HepG2 (cell line): ENCODE measurements around the gene FMOD. TPM values are rescaled to one million over a fixed set of nuclear protein-coding genes. Genes with fewer than 3 reads are reported as not detected.

Source experiments
- ATAC-seq: fragments of 200-7000 bp; cut with Tn5 transposase; 3 replicates; pipeline ENCODE4 v1.9.1; 2020; ENCODE audit warnings: mild to moderate bottlenecking, moderate library complexity
- BruUV-seq: library from RNA; stranded (reverse); fragments of 400-500 nt; replicated peaks from 2 replicates; lab custom pipeline; 2021; lab: Mats Ljungman, UMichigan
- CTCF ChIA-PET: fragments of 300-600 bp; formaldehyde crosslinking; extraction: SDS; loops from one replicate; lab custom pipeline; 2021; ENCODE audit warnings: low total read pairs, inconsistent platforms, low intra/inter-chr PET ratio; lab: Yijun Ruan, JAX
- POLR2A ChIA-PET: fragments of 350-600 bp; sonication (Branson Sonifier 250); formaldehyde crosslinking; loops from one replicate; lab custom pipeline; 2020; ENCODE audit warnings: antibody characterized with exemption, inconsistent platforms; lab: Yijun Ruan, JAX
- DNase-seq: peaks from one replicate; pipeline ENCODE4 v3.0.0-alpha.2; 2015; ENCODE audit warnings: low spot score
- FAIRE-seq: peaks from 3 replicates; lab custom pipeline; 2011; peaks lifted over from hg19 to GRCh38; lab: Jason Lieb, UNC
- H2AFZ ChIP-seq: one replicate; pipeline ENCODE4 v1.6.1; 2011; ENCODE audit warnings: low read length, inconsistent platforms
- H3K27ac ChIP-seq: fragments of 300-600 bp; 3 replicates; pipeline ENCODE4 v1.8.0; 2011; ENCODE audit warnings: mixed run types, mild to moderate bottlenecking, mixed read lengths, low read length, inconsistent platforms; ENCODE audit not compliant: insufficient read depth; ENCODE audit errors: extremely low read length
- H3K27me3 ChIP-seq, 2 experiments: fragments of 200-600 bp in 1 of 2; 2 replicates in 1 of 2; 3 replicates in 1 of 2; pipeline versions ENCODE4 v1.6.0 to v1.8.0; 2011; ENCODE audit warnings: low read length in 2 of 2, mild to moderate bottlenecking in 2 of 2, moderate library complexity in 2 of 2, inconsistent platforms in 1 of 2; ENCODE audit not compliant: insufficient read depth in 2 of 2, control insufficient read depth in 1 of 2
- H3K36me3 ChIP-seq, 2 experiments: fragments of 200-600 bp in 1 of 2; replicated peaks in 1 of 2; 2 replicates in 1 of 2; 3 replicates in 1 of 2; pipeline versions ENCODE4 v1.5.1 to v1.8.0; 2011; ENCODE audit warnings: low read length in 2 of 2, inconsistent platforms in 1 of 2; ENCODE audit not compliant: insufficient read depth in 2 of 2, control insufficient read depth in 1 of 2
- H3K4me1 ChIP-seq: 2 replicates; pipeline ENCODE4 v1.5.1; 2012; ENCODE audit warnings: low read length, inconsistent platforms; ENCODE audit not compliant: insufficient read depth
- H3K4me2 ChIP-seq: 2 replicates; pipeline ENCODE4 v1.6.0; 2011; ENCODE audit warnings: low read depth, low read length, inconsistent platforms
- H3K4me3 ChIP-seq, 3 experiments: fragments of 200-600 bp in 1 of 3; sonication (generic), shearing (Covaris generic) in 1 of 3; replicated peaks in 1 of 3; 2 replicates each; pipeline ENCODE4 v1.5.1; 2011 to 2016; ENCODE audit warnings: low read length in 3 of 3, inconsistent platforms in 2 of 3, low read depth in 2 of 3, mild to moderate bottlenecking in 2 of 3, control low read depth in 1 of 3, mixed read lengths in 1 of 3; ENCODE audit not compliant: insufficient read depth in 1 of 3
- H3K79me2 ChIP-seq: one replicate; pipeline ENCODE4 v1.6.1; 2011; ENCODE audit warnings: low read length, inconsistent platforms; ENCODE audit not compliant: insufficient read depth
- H3K9ac ChIP-seq: 2 replicates; pipeline ENCODE4 v1.6.0; 2011; ENCODE audit warnings: mild to moderate bottlenecking, low read depth, low read length, inconsistent platforms; ENCODE audit not compliant: insufficient read depth
- H3K9me3 ChIP-seq: 2 replicates; pipeline ENCODE4 v1.5.1; 2012; ENCODE audit warnings: mild to moderate bottlenecking, low read length
- H4K20me1 ChIP-seq: 2 replicates; pipeline ENCODE4 v1.6.0; 2011; ENCODE audit warnings: inconsistent platforms, mild to moderate bottlenecking, low read length, moderate library complexity; ENCODE audit not compliant: insufficient read depth
- ATF2 ChIP-seq: sonication (generic); formaldehyde crosslinking; IDR thresholded peaks from 2 replicates; pipeline ENCODE4 v1.4.0; 2020; ENCODE audit warnings: missing genetic modification reagents
- BRF2 ChIP-seq: sonication (generic); formaldehyde crosslinking; IDR thresholded peaks from 2 replicates; pipeline ENCODE4 v1.8.1; 2022; ENCODE audit warnings: mild to moderate bottlenecking, missing genetic modification reagents
- CBX1 ChIP-seq: IDR thresholded peaks from one replicate; pipeline ENCODE4 v1.6.1; 2016; ENCODE audit warnings: antibody characterized with exemption, low read depth
- JUND ChIP-seq: sonication (generic); formaldehyde crosslinking; IDR thresholded peaks from 2 replicates; pipeline ENCODE4 v1.8.0; 2022; ENCODE audit warnings: mild to moderate bottlenecking, missing genetic modification reagents
- MIER2 ChIP-seq: IDR thresholded peaks from 2 replicates; pipeline ENCODE4 v1.6.1; 2016; ENCODE audit warnings: missing biosample characterization, missing genetic modification reagents
- PCBP1 ChIP-seq: fragments of 200-400 bp; formaldehyde crosslinking; IDR thresholded peaks from 2 replicates; pipeline ENCODE4 v1.6.1; 2017; ENCODE audit warnings: mild to moderate bottlenecking, low read depth, low read length, borderline replicate concordance
- PHF20 ChIP-seq: sonication (generic); formaldehyde crosslinking; IDR thresholded peaks from 2 replicates; pipeline ENCODE4 v1.5.0; 2020; ENCODE audit warnings: mild to moderate bottlenecking, missing genetic modification reagents
- SAP130 ChIP-seq: IDR thresholded peaks from 2 replicates; pipeline ENCODE4 v1.6.1; 2016; ENCODE audit warnings: low read depth
- SIX4 ChIP-seq: sonication (generic); formaldehyde crosslinking; IDR thresholded peaks from 2 replicates; pipeline ENCODE4 v1.4.0; 2020; ENCODE audit warnings: missing genetic modification reagents
- STAG1 ChIP-seq: sonication (generic); formaldehyde crosslinking; IDR thresholded peaks from 2 replicates; pipeline ENCODE4 v1.4.0; 2020; ENCODE audit warnings: missing genetic modification reagents
- TSC22D2 ChIP-seq: sonication (generic); formaldehyde crosslinking; IDR thresholded peaks from 2 replicates; pipeline ENCODE4 v1.5.1; 2020; ENCODE audit warnings: missing genetic modification reagents, mild to moderate bottlenecking, borderline replicate concordance
- ZBTB49 ChIP-seq: sonication (generic); formaldehyde crosslinking; IDR thresholded peaks from 2 replicates; pipeline ENCODE4 v1.4.0; 2020; ENCODE audit warnings: missing genetic modification reagents, borderline replicate concordance
- ZNF513 ChIP-seq: sonication (generic); formaldehyde crosslinking; conservative IDR thresholded peaks from 2 replicates; pipeline ENCODE4 v1.5.0; 2020; ENCODE audit warnings: missing genetic modification reagents
- ZNF790 ChIP-seq: sonication (generic); formaldehyde crosslinking; IDR thresholded peaks from 2 replicates; pipeline ENCODE4 v1.8.0; 2022; ENCODE audit warnings: missing genetic modification reagents, mild to moderate bottlenecking, borderline replicate concordance
- WGBS: methylation state at CpG from one replicate; pipeline ENCODE4 v1.1.6; 2017; ENCODE audit warnings: low lambda C conversion rate; 5-methylcytosine and 5-hydroxymethylcytosine counted together
- in situ Hi-C: cut with HindIII; loops from 2 replicates; pipeline ENCODE4 v1.10.0; 2017; ENCODE audit warnings: low pct_unique_long_range_greater_than_20kb; ENCODE audit not compliant: extremely low pct_ligation_motif_present
- intact Hi-C: fragments of 100-400 bp; cut with micrococcal nuclease; formaldehyde crosslinking; loops from one replicate; pipeline ENCODE4 v1.10.0; 2022; ENCODE audit not compliant: unreplicated experiment
- polyA plus RNA-seq, 8 experiments: library from polyadenylated mRNA; depleted of rRNA in 3 of 8; stranded (reverse) in 7 of 8; unstranded in 1 of 8; fragments of >200 nt; fragmentation: Illumina TruSeq in 4 of 8; extraction: Trizol in 4 of 8; gene quantifications; 2 replicates each; pipeline versions ENCODE4 v1.2.1 to v1.2.3, GENCODE V29; 2011 to 2016; ENCODE audit warnings: low read depth in 4 of 8, missing spikeins in 1 of 8, mixed read lengths in 1 of 8; ENCODE audit not compliant: insufficient read depth in 1 of 8
- total RNA-seq, 5 experiments: library from RNA; depleted of rRNA; stranded (reverse); fragments of >200 nt; fragmentation: Illumina TruSeq; extraction: Trizol; gene quantifications; 2 replicates each; pipeline ENCODE4 v1.2.3, GENCODE V29; 2016; ENCODE audit warnings: low read depth in 1 of 5
- TF ChIP-seq, protein P1 (sequence below): sonication (generic); formaldehyde crosslinking; IDR thresholded peaks from 2 replicates; pipeline ENCODE4 v1.8.1; 2023; ENCODE audit warnings: mild to moderate bottlenecking, moderate library complexity, missing genetic modification reagents
- TF ChIP-seq, protein P2 (sequence below): sonication (generic); formaldehyde crosslinking; IDR thresholded peaks from 2 replicates; pipeline ENCODE4 v1.4.0; 2020; ENCODE audit warnings: missing genetic modification reagents; ENCODE audit errors: not compliant biosample characterization

The FMOD gene
- total and polyA plus RNA-seq, 2 of the 13 experiments (the other 11 are each of a cell fraction or from before 2014, with no cell fraction given): 0.08 TPM; not detected in 1

GRCh38 chr1:203336097-203336496 is 14.8 kb downstream of the FMOD start:
- Histone ChIP-seq H2AFZ (no peak overlapping the region), H3K4me1 (no peaks in the 10 kb centered on the region), H3K9ac (no peak overlapping the region), H4K20me1 (no peaks in the 10 kb centered on the region), H3K4me3 (no peak overlapping the region), H3K27ac (no peak overlapping the region), H3K79me2 (no peaks in the 10 kb centered on the region), H3K36me3 (no peaks in the 10 kb centered on the region), H3K4me2 (no peak overlapping the region), H3K9me3 (no peaks in the 10 kb centered on the region), H3K27me3 (peaks cover 0 to 8% of the 10 kb centered on the region in 2 experiments; a peak in 2 of 5 replicates)
- POLR2A ChIA-PET: no interaction called here
- FAIRE-seq: no peak
- intact Hi-C loops: no loop called here
- in situ Hi-C loops: no loop called here
- no peak for ATAC-seq
- CTCF ChIA-PET: no interaction called here
- TF ChIP-seq STAG1 (CRISPR knock-in tag) (no peak), PHF20 (no peak), CBX1 (no peak), ATF2 (no peak), MIER2 (CRISPR knock-in tag) (no peak), JUND (CRISPR knock-in tag) (no peak), ZNF513 (CRISPR knock-in tag) (no peak), BRF2 (CRISPR knock-in tag) (no peak), ZBTB49 (CRISPR knock-in tag) (no peak), PCBP1 (no peak), TSC22D2 (CRISPR knock-in tag) (no peak), SIX4 (CRISPR knock-in tag) (no peak), SAP130 (CRISPR knock-in tag) (no peak), ZNF790 (CRISPR knock-in tag) (no peak)
- TF ChIP-seq, protein P1, sequence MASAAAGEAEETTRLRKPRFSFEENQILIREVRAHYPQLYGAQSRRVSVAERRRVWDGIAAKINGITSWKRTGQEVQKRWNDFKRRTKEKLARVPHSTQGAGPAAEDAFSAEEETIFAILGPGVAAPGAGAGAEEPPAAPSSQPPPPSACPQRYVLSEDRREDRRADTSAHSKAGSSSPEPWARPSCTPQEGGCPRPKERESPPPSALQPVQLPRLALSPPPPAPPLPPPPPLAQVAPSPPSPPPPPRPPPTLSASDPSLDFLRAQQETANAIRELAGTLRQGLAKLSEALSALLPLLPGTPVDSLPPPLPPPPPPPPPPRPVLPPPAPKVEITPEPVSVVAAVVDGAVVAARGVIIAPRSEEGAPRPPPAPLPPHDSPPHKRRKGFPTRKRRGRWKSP: no peak
- TF ChIP-seq, protein P2, sequence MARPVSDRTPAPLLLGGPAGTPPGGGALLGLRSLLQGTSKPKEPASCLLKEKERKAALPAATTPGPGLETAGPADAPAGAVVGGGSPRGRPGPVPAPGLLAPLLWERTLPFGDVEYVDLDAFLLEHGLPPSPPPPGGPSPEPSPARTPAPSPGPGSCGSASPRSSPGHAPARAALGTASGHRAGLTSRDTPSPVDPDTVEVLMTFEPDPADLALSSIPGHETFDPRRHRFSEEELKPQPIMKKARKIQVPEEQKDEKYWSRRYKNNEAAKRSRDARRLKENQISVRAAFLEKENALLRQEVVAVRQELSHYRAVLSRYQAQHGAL (CRISPR knock-in tag): no peak
- DNase-seq: no peak
- no TSS peak for BruUV-seq
- 0% methylated on average over 1 of the region's 1 CpG for WGBS
